Cerebellar nuclear complex (tissue), 1 donor: ENCODE results near the gene CCDC38.
A peak's percentile ranks its signal among the peaks of the same experiment; 100 is the strongest.
"Not testable (repeated sequence)": the region's sequence is repeated elsewhere in the genome, so short reads cannot be mapped to it uniquely, and the experiment has no call there.

Source experiments
- DNase-seq, 2 experiments: peaks; one replicate each; lab custom pipeline; 2025; lab: John Stamatoyannopoulos, UW

Gene CCDC38

GRCh38 chr12:95882873-95883272 lies 59.5 kb downstream of the CCDC38 start:
- DNase-seq, result no peak

DNA sequence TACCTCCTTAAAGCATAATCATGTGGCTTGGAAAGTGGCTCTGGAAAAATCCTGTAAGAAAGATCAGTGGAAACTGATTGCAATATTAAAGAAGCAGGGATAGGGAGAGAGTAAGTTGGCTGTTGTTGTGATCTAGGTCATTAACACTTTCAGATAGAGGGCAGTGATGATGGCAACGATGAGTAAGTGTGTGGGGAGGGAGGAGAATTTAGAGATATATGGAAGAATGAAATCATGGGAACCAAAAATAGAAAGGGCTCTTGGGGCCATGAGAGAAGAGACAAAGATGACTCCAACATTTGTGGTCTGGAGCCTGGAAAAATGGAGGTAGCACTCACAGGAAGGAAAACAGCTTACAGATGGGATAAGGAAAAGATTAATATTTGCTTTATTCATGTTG lies 60.3 kb downstream of the CCDC38 start:
- no peak for DNase-seq

GRCh38 chr12:95881331-95881955 lies 61.0 kb downstream of the CCDC38 start:
- no peak for DNase-seq

- DNase-seq, result no peak
These were observed 61.5 kb downstream of the CCDC38 start for GRCh38 chr12:95880895-95881294.

GRCh38 chr12:95877622-95878021 lies 64.8 kb downstream of the CCDC38 start:
- no peak for DNase-seq

GRCh38 chr12:95874452-95874851 lies 68.0 kb downstream of the CCDC38 start:
- no peak for DNase-seq

GRCh38 chr12:95870897-95871296 lies 71.5 kb downstream of the CCDC38 start:
- no peak for DNase-seq

DNA sequence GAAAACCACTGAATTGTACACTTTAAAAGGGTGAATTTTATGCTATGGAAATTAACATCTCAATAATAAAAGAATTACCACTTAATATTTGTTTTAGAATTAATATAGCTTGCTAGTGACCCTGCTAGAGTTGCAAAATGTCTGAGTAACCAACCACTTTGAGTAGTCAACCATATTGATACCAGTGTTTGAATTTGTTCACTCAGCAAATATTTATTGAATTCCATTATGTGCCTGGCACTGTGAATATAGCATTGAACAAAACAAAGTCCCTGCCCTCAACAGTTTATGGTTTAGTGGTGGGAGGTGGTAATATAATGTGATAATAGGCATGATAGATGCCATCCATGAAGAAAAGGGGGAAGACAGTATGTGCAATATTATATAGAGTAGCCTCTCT lies 79.1 kb downstream of the CCDC38 start:
- DNase-seq, result no peak

DNA sequence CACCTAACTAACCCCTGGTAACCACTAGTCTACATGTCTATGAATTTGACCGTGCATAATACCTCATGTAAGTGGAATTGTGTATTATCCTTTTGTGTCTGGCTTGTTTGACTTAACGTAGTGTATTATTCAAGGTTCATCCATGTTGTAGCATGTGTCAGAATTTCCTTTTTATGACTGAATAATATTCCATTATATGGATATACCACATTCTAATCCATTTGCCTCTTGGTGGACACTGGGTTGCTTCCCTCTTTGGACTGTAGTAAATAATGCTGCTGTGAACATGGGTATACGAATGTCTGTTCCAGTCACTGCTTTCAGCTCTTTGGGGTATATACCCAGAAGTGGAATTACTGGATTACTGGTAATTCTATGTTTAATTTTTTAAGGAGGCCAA lies 80.4 kb downstream of the CCDC38 start:
- no peak for DNase-seq

GRCh38 chr12:95859947-95860850 lies 82.2 kb downstream of the CCDC38 start:
- DNase-seq, result no peak

DNA sequence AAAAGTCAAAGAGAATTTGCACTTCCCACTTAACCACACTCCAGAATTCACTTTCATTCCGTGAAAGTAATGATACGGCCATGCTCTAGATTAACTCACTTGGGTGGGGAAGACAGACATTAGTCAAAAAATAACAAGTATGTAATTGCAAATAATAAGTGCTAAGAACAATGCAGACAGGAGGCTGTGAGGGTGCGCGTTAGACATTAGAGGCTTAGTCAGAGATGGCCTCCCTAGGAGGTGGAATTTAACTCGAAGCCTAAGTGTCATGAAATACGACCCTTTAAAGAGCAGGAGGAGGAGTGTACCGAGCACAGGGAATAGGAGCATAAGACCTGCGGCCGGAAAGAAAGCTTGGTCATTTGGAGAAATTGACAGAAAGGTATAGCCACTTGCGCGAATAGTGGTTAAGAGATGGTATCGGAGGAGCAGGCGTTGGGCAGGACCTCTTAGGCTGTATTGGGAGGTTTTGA lies 83.0 kb downstream of the CCDC38 start:
- DNase-seq, result no peak

DNA sequence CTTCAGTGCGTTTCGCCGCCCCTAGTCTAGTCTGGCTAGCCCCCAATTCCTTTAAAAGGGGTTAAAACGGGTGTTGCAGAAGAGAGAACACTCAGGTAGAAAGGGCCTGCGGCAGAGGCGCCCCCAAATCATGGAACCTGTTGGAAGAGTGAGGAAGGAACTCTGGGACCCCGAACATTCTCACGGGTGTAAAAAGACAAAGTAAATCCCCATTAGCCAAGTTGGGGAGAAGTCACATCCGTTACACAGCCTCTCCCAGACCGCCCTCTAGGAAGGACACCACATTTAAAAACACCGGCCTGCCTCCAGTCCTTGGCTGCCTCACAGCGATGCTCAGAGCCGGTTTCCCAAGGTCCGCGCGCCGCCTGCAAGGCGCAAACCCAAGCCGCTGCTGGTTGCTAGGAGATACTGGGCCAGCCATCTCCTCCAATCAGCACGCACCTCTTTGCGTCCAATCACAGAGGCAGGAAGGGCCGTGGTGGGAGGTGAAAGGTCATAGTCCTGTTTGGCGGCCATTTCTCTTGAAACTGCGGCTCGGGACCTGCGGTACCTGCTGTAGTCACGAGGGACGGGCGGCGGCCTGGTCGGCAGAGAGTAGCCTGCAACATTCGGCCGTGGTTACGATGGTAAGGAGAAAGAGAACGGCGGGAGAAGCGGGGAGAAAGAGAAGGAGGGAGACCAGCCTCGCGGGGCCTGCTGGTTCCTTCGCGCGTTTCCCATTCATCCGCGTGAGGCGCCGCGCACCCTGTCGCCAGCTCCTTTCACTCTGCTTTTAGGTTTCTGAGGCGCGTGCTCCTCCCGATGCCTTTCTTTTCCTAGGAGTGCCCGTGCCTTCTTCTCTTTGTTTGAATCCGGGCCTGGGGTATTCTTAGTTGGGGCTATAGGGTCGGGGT lies 83.7 kb downstream of the CCDC38 start, which contains the start of gene SNRPF:
SNRPF (plus strand) TSS at position 502 of the 893 bp plus-strand sequence; CDS start at position 624, 122 bp downstream.
- DNase-seq, result peak; percentile 53 to 88

GRCh38 chr12:95857799-95858198 lies 84.6 kb downstream of the CCDC38 start:
- DNase-seq, result no peak

DNA sequence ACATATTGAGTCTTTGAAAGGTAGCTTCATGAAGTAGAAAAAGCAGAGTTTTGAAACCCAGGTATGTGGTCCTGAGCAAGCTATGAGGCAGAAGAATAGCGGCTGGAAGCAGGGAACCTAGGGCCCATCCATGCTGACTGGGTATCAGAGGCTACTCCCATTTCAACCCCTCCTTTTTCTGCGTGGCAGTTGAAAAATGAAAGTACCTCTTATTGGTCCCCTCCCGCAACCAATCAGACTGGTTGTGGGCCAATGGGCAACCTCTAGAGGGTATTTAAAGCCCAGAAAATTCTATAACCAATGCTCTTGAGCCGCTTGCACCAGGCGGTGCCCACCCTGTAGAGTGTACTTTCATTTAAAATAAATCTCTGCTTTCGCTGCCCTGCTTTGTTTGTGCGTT lies 85.3 kb downstream of the CCDC38 start:
- DNase-seq, result no peak

DNA sequence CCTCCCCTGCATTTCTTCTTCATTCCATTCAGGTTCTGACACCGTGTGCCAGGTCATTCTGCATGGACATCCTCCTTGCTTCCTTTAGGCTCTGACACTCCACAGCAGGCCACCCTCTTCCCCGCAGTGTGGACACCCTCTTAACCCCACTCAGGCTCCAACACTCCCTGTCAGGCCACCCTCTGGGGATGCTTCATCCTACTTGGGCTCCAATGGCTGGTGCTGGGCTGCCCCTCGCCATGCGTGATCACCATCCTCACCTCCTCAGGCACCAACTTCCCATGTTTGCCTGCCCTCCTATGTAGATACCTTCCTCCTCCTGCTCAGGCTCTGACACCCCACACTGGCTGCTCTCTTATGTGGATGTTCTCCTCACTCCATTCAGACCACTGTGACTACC lies 90.3 kb downstream of the CCDC38 start:
- DNase-seq, result no peak

DNA sequence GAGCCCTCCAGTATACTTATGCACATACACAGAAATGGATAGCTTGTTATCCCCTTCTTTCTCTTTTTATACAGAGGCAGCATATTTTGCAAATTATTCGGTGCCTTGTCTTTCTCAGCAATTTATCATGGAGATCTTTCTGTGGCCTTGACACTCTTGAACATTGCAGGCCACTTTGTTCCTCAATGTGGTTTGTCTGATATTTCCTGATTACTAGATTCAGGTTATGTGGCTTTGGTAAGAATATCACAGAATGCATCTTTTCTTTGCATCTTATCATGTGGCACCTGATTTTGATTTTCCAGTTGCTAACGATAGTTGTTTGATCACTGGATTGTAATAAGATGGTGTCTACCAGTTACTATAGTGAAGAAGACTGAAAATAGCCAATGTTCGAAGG lies 90.8 kb downstream of the CCDC38 start:
- DNase-seq, result no peak

GRCh38 chr12:95848575-95849388 lies 93.6 kb downstream of the CCDC38 start:
- DNase-seq, result no peak

DNA sequence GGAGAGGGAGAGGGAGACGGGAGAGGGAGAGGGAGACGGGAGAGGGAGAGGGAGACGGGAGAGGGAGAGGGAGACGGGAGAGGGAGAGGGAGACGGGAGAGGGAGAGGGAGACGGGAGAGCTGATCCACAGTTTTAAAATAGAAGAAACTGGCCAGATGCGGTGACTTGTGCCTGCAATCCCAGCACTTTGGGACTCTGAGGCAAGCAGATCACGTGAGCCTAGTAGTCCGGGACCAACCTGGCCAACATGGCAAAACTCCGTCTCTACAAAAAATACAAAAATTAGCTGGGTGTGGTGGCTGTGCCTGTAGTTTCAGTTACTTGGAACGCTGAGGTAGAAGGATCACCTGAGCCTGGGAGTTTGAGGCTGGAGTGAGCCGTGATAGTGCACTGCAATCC lies 100.0 kb downstream of the CCDC38 start:
- DNase-seq, result not testable (repeated sequence)

DNA sequence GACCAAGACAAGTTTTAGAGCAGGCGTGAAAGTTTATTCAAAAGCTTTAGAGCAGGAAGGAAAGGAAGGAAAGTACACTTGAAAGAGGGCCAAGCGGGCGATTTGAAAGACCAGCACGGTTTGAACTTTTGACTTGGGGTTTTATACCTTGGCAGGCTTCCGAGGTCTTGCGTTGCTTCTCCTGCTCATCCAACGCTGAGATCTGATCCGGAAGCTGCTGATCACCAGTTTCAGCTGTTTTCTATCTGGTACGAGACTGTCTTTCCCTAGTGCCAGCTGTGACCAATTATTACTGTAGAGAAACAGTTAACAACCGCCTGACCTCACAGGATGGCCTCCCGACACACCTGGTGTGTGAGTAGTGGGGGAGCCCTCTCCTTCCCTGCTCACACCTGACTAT lies 104.3 kb downstream of the CCDC38 start:
- DNase-seq, result no peak

DNA sequence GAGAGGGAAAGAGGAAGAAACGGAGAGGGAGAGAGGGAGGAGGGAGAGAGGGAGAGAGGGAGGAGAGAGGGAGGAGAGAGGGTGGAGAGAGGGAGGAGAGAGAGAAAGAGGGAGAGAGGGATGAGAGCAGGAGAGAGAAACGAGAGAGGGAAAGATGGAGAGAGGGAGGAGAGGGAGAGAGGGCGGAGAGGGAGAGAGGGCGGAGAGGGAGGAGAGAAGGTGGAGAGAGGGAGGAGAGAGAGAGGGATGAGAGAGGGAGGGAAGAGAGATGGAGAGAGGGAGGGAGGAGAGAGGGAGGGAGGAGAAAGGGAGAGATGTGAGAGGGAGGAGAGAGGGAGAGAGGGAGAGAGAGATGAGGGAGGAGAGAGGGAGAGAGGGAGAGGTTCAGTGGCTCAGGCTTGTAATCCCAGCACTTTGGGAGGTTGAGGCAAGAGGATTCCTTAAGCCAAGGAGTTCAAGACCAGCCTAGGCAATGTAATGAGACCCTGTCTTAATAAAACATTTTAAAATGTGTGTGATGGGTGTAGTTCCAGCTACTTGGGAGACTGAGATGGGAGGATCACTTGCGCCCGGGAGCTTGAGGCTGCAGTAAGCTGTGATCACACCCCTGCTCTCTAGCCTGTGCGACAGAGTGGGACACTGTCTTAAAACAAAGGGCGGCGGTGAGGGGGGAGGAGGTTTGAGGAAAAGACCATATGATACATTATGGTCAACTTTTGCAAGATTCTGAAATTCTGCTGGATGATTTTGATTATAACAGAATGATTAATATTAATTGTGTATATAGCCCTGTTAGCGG lies 105.0 kb downstream of the CCDC38 start:
- DNase-seq, result no peak
